K562 (cell line): ENCODE data around the gene NOP14. TPM values are rescaled to one million over a fixed set of nuclear protein-coding genes. Genes with fewer than 3 reads are reported as not detected.

Experiments
- ATAC-seq: fragments of 200-7000 bp; cut with Tn5 transposase; 3 replicates; pipeline ENCODE4 v1.9.1; 2020; ENCODE audit warnings: moderate library complexity
- BruUV-seq: library from RNA; stranded (reverse); fragments of 400-500 nt; replicated peaks from 2 replicates; lab custom pipeline; 2021; lab: Mats Ljungman, UMichigan
- CTCF ChIA-PET: fragments of 300-600 bp; formaldehyde crosslinking; extraction: SDS; loops from one replicate; lab custom pipeline; 2021; ENCODE audit warnings: low intra/inter-chr PET ratio; lab: Yijun Ruan, JAX
- POLR2A ChIA-PET: fragments of 300-600, 350-650 bp; sonication (Branson Sonifier 250); formaldehyde crosslinking; extraction: SDS; loops from one replicate; lab custom pipeline; 2021; ENCODE audit warnings: antibody characterized with exemption, inconsistent platforms; lab: Yijun Ruan, JAX
- DNase-seq, 4 experiments: peaks; one replicate each; pipeline versions ENCODE4 v3.0.0 to v3.0.0-alpha.2; 2011 to 2018; ENCODE audit warnings: low spot score in 3 of 4, mixed read lengths in 3 of 4; ENCODE audit errors: extremely low read depth in 1 of 4
- FAIRE-seq: peaks from 2 replicates; lab custom pipeline; 2011; peaks lifted over from hg19 to GRCh38; lab: Jason Lieb, UNC
- H2AFZ ChIP-seq: 2 replicates; pipeline ENCODE4 v1.6.0; 2011; ENCODE audit warnings: low read depth, low read length, control low read depth, inconsistent platforms
- H3K27ac ChIP-seq: fragments of 200-600 bp; 3 replicates; pipeline ENCODE4 v1.8.0; 2011; ENCODE audit warnings: low read depth, mild to moderate bottlenecking, control low read depth, inconsistent platforms, low read length, moderate library complexity, mixed read lengths; ENCODE audit errors: extremely low read depth
- H3K27me3 ChIP-seq, 2 experiments: fragments of 300-600 bp in 1 of 2; 2 replicates in 1 of 2; 3 replicates in 1 of 2; pipeline versions ENCODE4 v1.6.0 to v1.8.0; 2011; ENCODE audit warnings: inconsistent platforms in 2 of 2, low read length in 2 of 2, mild to moderate bottlenecking in 1 of 2, mixed read lengths in 1 of 2, moderate library complexity in 1 of 2; ENCODE audit not compliant: control insufficient read depth in 2 of 2, insufficient read depth in 2 of 2
- H3K36me3 ChIP-seq: fragments of 300-600 bp; 3 replicates; pipeline ENCODE4 v1.8.0; 2011; ENCODE audit warnings: mild to moderate bottlenecking, low read length, inconsistent platforms; ENCODE audit not compliant: control insufficient read depth, insufficient read depth
- H3K4me1 ChIP-seq, 2 experiments: fragments of 200-600 bp in 1 of 2; replicated peaks in 1 of 2; 2 replicates in 1 of 2; 3 replicates in 1 of 2; pipeline versions ENCODE4 v1.5.1 to v1.8.0; 2011; ENCODE audit warnings: inconsistent platforms in 2 of 2, low read length in 2 of 2, mild to moderate bottlenecking in 1 of 2, mixed read lengths in 1 of 2, moderate library complexity in 1 of 2; ENCODE audit not compliant: control insufficient read depth in 2 of 2, insufficient read depth in 2 of 2
- H3K4me2 ChIP-seq: 2 replicates; pipeline ENCODE4 v1.6.1; 2011; ENCODE audit warnings: low read length, control low read depth, inconsistent platforms, mixed read lengths; ENCODE audit not compliant: insufficient read depth
- H3K4me3 ChIP-seq: fragments of 200-600 bp; sonication (generic), shearing (Covaris generic); 2 replicates; pipeline ENCODE4 v1.5.1; 2016; ENCODE audit warnings: control low read depth, inconsistent platforms
- H3K79me2 ChIP-seq: fragments of 200-600 bp; 3 replicates; pipeline ENCODE4 v1.8.0; 2011; ENCODE audit warnings: low read length, inconsistent platforms; ENCODE audit not compliant: control insufficient read depth, insufficient read depth
- H3K9ac ChIP-seq, 2 experiments: 2 replicates each; pipeline versions ENCODE4 v1.6.0 to v1.6.1; 2011; ENCODE audit warnings: low read depth in 2 of 2, low read length in 2 of 2, control low read depth in 1 of 2, inconsistent platforms in 1 of 2, mild to moderate bottlenecking in 1 of 2, mixed read lengths in 1 of 2; ENCODE audit not compliant: insufficient read depth in 1 of 2
- H3K9me1 ChIP-seq: one replicate; pipeline ENCODE4 v1.6.0; 2011; ENCODE audit warnings: inconsistent platforms, mild to moderate bottlenecking, low read length, moderate library complexity; ENCODE audit not compliant: control insufficient read depth, insufficient read depth
- H3K9me3 ChIP-seq: replicated peaks from 2 replicates; pipeline ENCODE4 v1.5.1; 2011; ENCODE audit warnings: low read depth, low read length, inconsistent platforms; ENCODE audit not compliant: control insufficient read depth, insufficient read depth
- H4K20me1 ChIP-seq: replicated peaks from 2 replicates; pipeline ENCODE4 v1.6.1; 2011; ENCODE audit warnings: low read length, inconsistent platforms, mixed read lengths; ENCODE audit not compliant: control insufficient read depth, insufficient read depth
- ADNP ChIP-seq: fragments of 200-800 bp; sonication (Bioruptor generic); IDR thresholded peaks from 2 replicates; pipeline ENCODE4 v1.6.1; 2016; ENCODE audit warnings: missing genetic modification characterization, missing compliant biosample characterization
- EWSR1 ChIP-seq: fragments of 450-650 bp; IDR thresholded peaks from 2 replicates; pipeline ENCODE4 v1.6.1; 2018; ENCODE audit warnings: borderline replicate concordance, mild to moderate bottlenecking, low read depth, moderate library complexity; ENCODE audit not compliant: partially characterized antibody
- FOXA1 ChIP-seq: fragments of 450-650 bp; IDR thresholded peaks from 2 replicates; pipeline ENCODE4 v1.6.1; 2016; ENCODE audit warnings: mild to moderate bottlenecking, borderline replicate concordance
- GATAD2A ChIP-seq: fragments of 450-650 bp; IDR thresholded peaks from 2 replicates; pipeline ENCODE4 v1.6.1; 2017
- ILK ChIP-seq: fragments of 450-650 bp; IDR thresholded peaks from 2 replicates; pipeline ENCODE4 v1.6.1; 2016; ENCODE audit warnings: missing genetic modification characterization, low read depth, mild to moderate bottlenecking, missing compliant biosample characterization, moderate library complexity, borderline replicate concordance
- IRF2 ChIP-seq: sonication (generic); formaldehyde crosslinking; IDR thresholded peaks from 2 replicates; pipeline ENCODE4 v1.8.1; 2022; ENCODE audit warnings: mild to moderate bottlenecking, missing genetic modification reagents
- MYBL2 ChIP-seq, 2 experiments: fragments of 450-650 bp in 1 of 2; sonication (generic) in 1 of 2; formaldehyde crosslinking in 1 of 2; IDR thresholded peaks; 2 replicates each; pipeline versions ENCODE4 v1.6.1 to v1.8.1; 2017 to 2022; ENCODE audit warnings: borderline replicate concordance in 1 of 2, inconsistent platforms in 1 of 2, low read depth in 1 of 2, mild to moderate bottlenecking in 1 of 2, missing genetic modification reagents in 1 of 2, moderate library complexity in 1 of 2
- PHF21A ChIP-seq: fragments of 450-650 bp; IDR thresholded peaks from 2 replicates; pipeline ENCODE4 v1.6.1; 2017; ENCODE audit warnings: low read depth, borderline replicate concordance
- RBM34 ChIP-seq: fragments of 200-400 bp; formaldehyde crosslinking; IDR thresholded peaks from 2 replicates; pipeline ENCODE4 v1.6.1; 2018; ENCODE audit warnings: low read length, borderline replicate concordance; ENCODE audit not compliant: insufficient read depth
- SAFB2 ChIP-seq: fragments of 200-400 bp; formaldehyde crosslinking; IDR thresholded peaks from 2 replicates; pipeline ENCODE4 v1.6.1; 2018; ENCODE audit warnings: borderline replicate concordance, low read length, low read depth, moderate library complexity; ENCODE audit not compliant: severe bottlenecking
- TCF7 ChIP-seq: sonication (generic); IDR thresholded peaks from 2 replicates; pipeline ENCODE4 v1.6.1; 2016; ENCODE audit warnings: antibody characterized with exemption, borderline replicate concordance
- U2AF1 ChIP-seq: fragments of 200-400 bp; formaldehyde crosslinking; optimal IDR thresholded peaks from 2 replicates; pipeline ENCODE3; 2017; ENCODE audit warnings: mild to moderate bottlenecking, low read depth, low read length, moderate library complexity
- ZC3H4 ChIP-seq: sonication (generic); formaldehyde crosslinking; IDR thresholded peaks from 2 replicates; pipeline ENCODE4 v1.9.0; 2021; ENCODE audit warnings: missing genetic modification reagents, borderline replicate concordance
- ZNF140 ChIP-seq: fragments of 250-450 bp; sonication (Bioruptor Pico); IDR thresholded peaks from 2 replicates; pipeline ENCODE4 v1.8.0; 2021; ENCODE audit warnings: moderate library complexity, mild to moderate bottlenecking, inconsistent platforms
- ZNF165 ChIP-seq: fragments of 250-450 bp; sonication (Bioruptor Pico); IDR thresholded peaks from 2 replicates; pipeline ENCODE4 v1.4.0; 2020; ENCODE audit warnings: borderline replicate concordance
- ZNF24 ChIP-seq: fragments of 450-650 bp; IDR thresholded peaks from 2 replicates; pipeline ENCODE4 v1.6.1; 2016
- ZNF785 ChIP-seq: fragments of 250-450 bp; sonication (Bioruptor Pico); IDR thresholded peaks from 2 replicates; pipeline ENCODE4 v1.4.0; 2020; ENCODE audit warnings: mild to moderate bottlenecking
- ZSCAN32 ChIP-seq: fragments of 450-650 bp; formaldehyde crosslinking; IDR thresholded peaks from 2 replicates; pipeline ENCODE4 v1.4.0; 2020; ENCODE audit warnings: mild to moderate bottlenecking, moderate library complexity
- WGBS: fragments of 100-300 bp; shearing (Covaris generic); methylation state at CpG from one replicate; pipeline ENCODE4 v1.1.6; 2016; ENCODE audit warnings: low coverage, mixed read lengths; ENCODE audit not compliant: insufficient coverage; ENCODE audit errors: missing lambda C conversion rate; 5-methylcytosine and 5-hydroxymethylcytosine counted together
- in situ Hi-C: fragments of 300-500 bp; cut with MboI; formaldehyde crosslinking; loops from 4 replicates; pipeline ENCODE4 v1.15.0; 2018; ENCODE audit warnings: inconsistent platforms, mixed read lengths
- intact Hi-C: fragments of 100-400 bp; cut with micrococcal nuclease; formaldehyde crosslinking; loops from 2 replicates; pipeline ENCODE4 v1.14.2; 2022
- polyA plus RNA-seq, 8 experiments: library from polyadenylated mRNA; depleted of rRNA in 4 of 8; stranded (reverse) in 5 of 8; unstranded in 3 of 8; fragments of >200 nt; fragmentation: Nextera tagmentation in 2 of 8; fragmentation: Illumina TruSeq in 1 of 8; extraction: Ambion mirVana in 2 of 8; extraction: Trizol in 1 of 8; gene quantifications; 2 replicates each; pipeline versions ENCODE4 v1.2.1 to v1.2.3, GENCODE V29; 2011 to 2014; ENCODE audit warnings: inconsistent platforms in 1 of 8, missing spikeins in 1 of 8
- total RNA-seq, 7 experiments: library from RNA; depleted of rRNA in 6 of 7; stranded (reverse); fragments of >200 nt in 6 of 7; fragmentation: Illumina TruSeq in 2 of 7; extraction: Trizol in 2 of 7; gene quantifications; 2 replicates each; pipeline versions ENCODE4 v1.2.1 to v1.2.3, GENCODE V29; 2011 to 2021; ENCODE audit warnings: low replicate concordance in 1 of 7
- TF ChIP-seq, protein P1 (sequence below): fragments of 250-450 bp; sonication (Bioruptor Pico); IDR thresholded peaks from 2 replicates; pipeline ENCODE4 v1.8.0; 2021; ENCODE audit warnings: moderate library complexity, mild to moderate bottlenecking, inconsistent platforms
- TF ChIP-seq, protein P2 (sequence below), 2 experiments: IDR thresholded peaks; 2 replicates each; pipeline ENCODE4 v1.6.1; 2011; ENCODE audit warnings: borderline replicate concordance in 1 of 2, control low read depth in 1 of 2, low read depth in 1 of 2, low read length in 1 of 2, mild to moderate bottlenecking in 1 of 2, mixed read lengths in 1 of 2, moderate library complexity in 1 of 2; ENCODE audit not compliant: insufficient read depth in 1 of 2, insufficient read length in 1 of 2, poor library complexity in 1 of 2, severe bottlenecking in 1 of 2; ENCODE audit errors: extremely low read depth in 1 of 2

NOP14 gene
- total and polyA plus RNA-seq, 9 of the 15 experiments (the other 6 are each of a cell fraction or from before 2014, with no cell fraction given), result 12.7 to 76.0 (median 50.9) TPM

DNA sequence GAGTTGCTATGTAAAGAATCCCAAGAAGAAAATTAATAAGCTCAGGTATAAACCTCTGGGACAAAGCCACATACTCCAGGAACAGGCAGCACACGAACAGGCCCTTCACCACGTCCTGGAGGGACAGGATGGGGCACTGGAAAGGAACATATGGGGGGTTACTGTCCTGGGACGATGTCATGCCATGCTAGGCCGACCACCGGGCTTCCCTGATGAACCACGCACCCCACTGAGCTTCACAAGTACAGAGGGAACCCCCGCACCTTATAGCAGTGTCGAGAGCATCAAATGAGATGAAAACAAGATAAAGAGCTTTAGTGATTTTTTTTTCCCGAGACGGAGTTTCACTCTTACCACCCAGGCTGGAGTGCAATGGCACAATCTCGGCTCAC lies 19.1 kb downstream of the NOP14 start:
- Histone ChIP-seq H3K9me3 (no peaks in the 10 kb centered on the region), H3K4me1 (peaks cover 0 to 12% of the 10 kb centered on the region in 2 experiments; a peak in 1 of 5 replicates)
- FAIRE-seq (no peak), ATAC-seq (no peak), DNase-seq (no peak)
- POLR2A ChIA-PET, result interaction anchor here (0.5 to 1.9 kb wide), 3 partner anchors 9 to 80 kb away, joined by 3 to 5 read pairs (median 3); no protein-coding TSS in a partner anchor
- TF ChIP-seq ZNF165 (CRISPR knock-in tag) (no peak), SAFB2 (no peak), IRF2 (CRISPR knock-in tag) (no peak), PHF21A (no peak), ZC3H4 (CRISPR knock-in tag) (no peak), GATAD2A (no peak), ZNF24 (no peak), MYBL2 (IDR thresholded peaks at IDR 0.05; ENCODE audit: low read depth) (no peak), MYBL2 (CRISPR knock-in tag; IDR thresholded peaks at IDR 0.05; ENCODE audit: borderline replicate concordance) (no peak), U2AF1 (no peak), TCF7 (no peak), ILK (no peak), RBM34 (no peak), FOXA1 (no peak), ZSCAN32 (CRISPR knock-in tag) (no peak), ZNF785 (CRISPR knock-in tag) (no peak), ADNP (no peak), ZNF140 (CRISPR knock-in tag) (no peak), EWSR1 (no peak)
- TF ChIP-seq, protein P1, sequence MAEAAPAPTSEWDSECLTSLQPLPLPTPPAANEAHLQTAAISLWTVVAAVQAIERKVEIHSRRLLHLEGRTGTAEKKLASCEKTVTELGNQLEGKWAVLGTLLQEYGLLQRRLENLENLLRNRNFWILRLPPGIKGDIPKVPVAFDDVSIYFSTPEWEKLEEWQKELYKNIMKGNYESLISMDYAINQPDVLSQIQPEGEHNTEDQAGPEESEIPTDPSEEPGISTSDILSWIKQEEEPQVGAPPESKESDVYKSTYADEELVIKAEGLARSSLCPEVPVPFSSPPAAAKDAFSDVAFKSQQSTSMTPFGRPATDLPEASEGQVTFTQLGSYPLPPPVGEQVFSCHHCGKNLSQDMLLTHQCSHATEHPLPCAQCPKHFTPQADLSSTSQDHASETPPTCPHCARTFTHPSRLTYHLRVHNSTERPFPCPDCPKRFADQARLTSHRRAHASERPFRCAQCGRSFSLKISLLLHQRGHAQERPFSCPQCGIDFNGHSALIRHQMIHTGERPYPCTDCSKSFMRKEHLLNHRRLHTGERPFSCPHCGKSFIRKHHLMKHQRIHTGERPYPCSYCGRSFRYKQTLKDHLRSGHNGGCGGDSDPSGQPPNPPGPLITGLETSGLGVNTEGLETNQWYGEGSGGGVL (CRISPR knock-in tag), result no peak
- TF ChIP-seq, protein P2, sequence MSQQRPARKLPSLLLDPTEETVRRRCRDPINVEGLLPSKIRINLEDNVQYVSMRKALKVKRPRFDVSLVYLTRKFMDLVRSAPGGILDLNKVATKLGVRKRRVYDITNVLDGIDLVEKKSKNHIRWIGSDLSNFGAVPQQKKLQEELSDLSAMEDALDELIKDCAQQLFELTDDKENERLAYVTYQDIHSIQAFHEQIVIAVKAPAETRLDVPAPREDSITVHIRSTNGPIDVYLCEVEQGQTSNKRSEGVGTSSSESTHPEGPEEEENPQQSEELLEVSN (IDR thresholded peaks at IDR 0.05; ENCODE audit: borderline replicate concordance in 1 of 2, extremely low read depth in 1 of 2, insufficient read depth in 1 of 2, insufficient read length in 1 of 2, low read depth in 1 of 2, low read length in 1 of 2, poor library complexity in 1 of 2, severe bottlenecking in 1 of 2), result no peak
- TF ChIP-seq, all 486 proteins: peak for 0
- Histone ChIP-seq H3K79me2 (no peaks in the 10 kb centered on the region), H3K36me3 (peaks cover 96% of the 10 kb centered on the region), H3K9ac (no peak overlapping the region), H3K9me1 (no peaks in the 10 kb centered on the region), H4K20me1 (no peaks in the 10 kb centered on the region; the same call in 1 of the 2 replicates), H2AFZ (no peak overlapping the region), H3K4me3 (no peak overlapping the region), H3K4me2 (no peak overlapping the region), H3K27ac (no peak overlapping the region), H3K27me3 (no peaks in the 10 kb centered on the region)
- in situ Hi-C loops (no loop called here), intact Hi-C loops (no loop called here)
- CTCF ChIA-PET, result interaction anchor here (0.6 kb wide), 1 partner anchor 11 kb away, joined by 3 read pairs; no protein-coding TSS in a partner anchor
- WGBS, result 86% methylated on average over 8 of the region's 11 CpGs
- BruUV-seq, result no TSS peak
